Thyroid gland (tissue), 4 donors: Measurements from ENCODE around the gene SNAP29.

Experiments
- CTCF ChIP-seq, 6 experiments: fragments of 200-600 bp in 3 of 6; fragments of 450-650 bp in 3 of 6; sonication (generic) in 3 of 6; IDR thresholded peaks; one replicate each; pipeline ENCODE4 v1.5.1; 2016 to 2019; ENCODE audit warnings: antibody characterized with exemption in 6 of 6, mild to moderate bottlenecking in 2 of 6, inconsistent platforms in 1 of 6, moderate library complexity in 1 of 6
- POLR2A ChIP-seq, 2 donors: fragments of 450-650 bp; IDR thresholded peaks; one replicate each; pipeline ENCODE4 v1.6.1; 2017; ENCODE audit warnings: antibody characterized with exemption in 2 of 2, mild to moderate bottlenecking in 2 of 2, moderate library complexity in 1 of 2

DNA sequence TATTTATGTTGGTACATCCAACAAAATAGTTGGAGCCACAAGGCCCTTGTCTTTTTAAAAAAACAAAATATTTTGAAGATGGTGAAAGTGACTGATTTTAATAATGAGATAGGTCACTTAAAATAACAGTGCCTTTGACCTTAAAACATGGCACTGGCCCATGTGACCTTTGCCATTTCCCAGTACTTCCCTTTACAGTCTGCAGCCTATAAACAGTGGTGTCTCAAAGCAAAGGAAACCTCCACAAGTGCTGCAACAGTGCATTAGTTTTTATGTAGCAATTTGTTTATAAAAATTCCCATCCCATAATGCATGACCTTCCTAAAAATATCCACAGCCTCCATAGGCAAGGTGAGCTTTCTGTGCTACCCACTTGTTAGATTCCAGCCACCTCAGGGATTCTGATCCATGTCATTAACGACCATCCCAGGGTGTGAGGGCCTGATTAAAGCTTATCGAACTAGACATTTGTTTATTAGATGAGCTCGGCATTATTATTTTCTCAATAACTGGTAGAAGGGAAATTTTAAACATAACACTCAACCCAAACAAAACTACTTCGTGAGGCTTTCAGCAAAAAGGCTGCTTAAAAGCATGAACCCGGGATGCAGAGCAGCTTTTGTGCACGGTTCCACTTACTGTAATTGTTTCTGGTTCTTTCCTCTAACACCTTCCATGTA is 30.4 kb downstream of the SNAP29 start:
- no peak for TF ChIP-seq CTCF (IDR thresholded peaks at IDR 0.05)
- no peak for TF ChIP-seq POLR2A (IDR thresholded peaks at IDR 0.05)
